ENCODE measurements around the gene ZNF329. TPM values are rescaled to one million over a fixed set of nuclear protein-coding genes. Genes with fewer than 3 reads are reported as not detected.

The ZNF329 gene
- total RNA-seq, 1 experiment from 2014 or later = 10.6 TPM

- Histone ChIP-seq H3K36me3 (ENCODE audit: low read depth) (peaks cover 15% of the 10 kb centered on the region; the same call in 1 of the 2 replicates), H3K4me3 (no peak overlapping the region), H4K20me1 (ENCODE audit: insufficient read depth) (no peaks in the 10 kb centered on the region), H2AFZ (no peak overlapping the region), H3K4me2 (no peak overlapping the region), H3K27me3 (ENCODE audit: insufficient read depth, low read depth) (no peaks in the 10 kb centered on the region), H3K9me2 (ENCODE audit: insufficient read depth) (no peaks in the 10 kb centered on the region), H3K79me2 (ENCODE audit: low read depth) (peaks cover 13% of the 10 kb centered on the region), H3K9me3 (ENCODE audit: insufficient read depth, low read depth) (peaks cover 50% of the 10 kb centered on the region), H3F3A (ENCODE audit: insufficient read depth, low read depth) (no peaks in the 10 kb centered on the region), H3K27ac (no peak overlapping the region), H3K4me1 (replicated peaks; ENCODE audit: insufficient read depth) (no peaks in the 10 kb centered on the region)
- POLR2A ChIA-PET (ENCODE audit: unreplicated experiment) = no interaction called here
- CTCF ChIA-PET = no interaction called here
- BruUV-seq (replicated peaks) = no TSS peak
- intact Hi-C loops (cut with micrococcal nuclease; ENCODE audit: unreplicated experiment) = no loop called here
- no peak for DNase-seq
- TF ChIP-seq, protein P1, sequence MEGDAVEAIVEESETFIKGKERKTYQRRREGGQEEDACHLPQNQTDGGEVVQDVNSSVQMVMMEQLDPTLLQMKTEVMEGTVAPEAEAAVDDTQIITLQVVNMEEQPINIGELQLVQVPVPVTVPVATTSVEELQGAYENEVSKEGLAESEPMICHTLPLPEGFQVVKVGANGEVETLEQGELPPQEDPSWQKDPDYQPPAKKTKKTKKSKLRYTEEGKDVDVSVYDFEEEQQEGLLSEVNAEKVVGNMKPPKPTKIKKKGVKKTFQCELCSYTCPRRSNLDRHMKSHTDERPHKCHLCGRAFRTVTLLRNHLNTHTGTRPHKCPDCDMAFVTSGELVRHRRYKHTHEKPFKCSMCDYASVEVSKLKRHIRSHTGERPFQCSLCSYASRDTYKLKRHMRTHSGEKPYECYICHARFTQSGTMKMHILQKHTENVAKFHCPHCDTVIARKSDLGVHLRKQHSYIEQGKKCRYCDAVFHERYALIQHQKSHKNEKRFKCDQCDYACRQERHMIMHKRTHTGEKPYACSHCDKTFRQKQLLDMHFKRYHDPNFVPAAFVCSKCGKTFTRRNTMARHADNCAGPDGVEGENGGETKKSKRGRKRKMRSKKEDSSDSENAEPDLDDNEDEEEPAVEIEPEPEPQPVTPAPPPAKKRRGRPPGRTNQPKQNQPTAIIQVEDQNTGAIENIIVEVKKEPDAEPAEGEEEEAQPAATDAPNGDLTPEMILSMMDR (conservative IDR thresholded peaks at IDR 0.05) = no peak
- no peak for TF ChIP-seq EZH2 (IDR thresholded peaks at IDR 0.05; ENCODE audit: low read depth)
These were observed 55.3 kb downstream of the ZNF329 start for GRCh38 chr19:58095328-58095727.

DNA sequence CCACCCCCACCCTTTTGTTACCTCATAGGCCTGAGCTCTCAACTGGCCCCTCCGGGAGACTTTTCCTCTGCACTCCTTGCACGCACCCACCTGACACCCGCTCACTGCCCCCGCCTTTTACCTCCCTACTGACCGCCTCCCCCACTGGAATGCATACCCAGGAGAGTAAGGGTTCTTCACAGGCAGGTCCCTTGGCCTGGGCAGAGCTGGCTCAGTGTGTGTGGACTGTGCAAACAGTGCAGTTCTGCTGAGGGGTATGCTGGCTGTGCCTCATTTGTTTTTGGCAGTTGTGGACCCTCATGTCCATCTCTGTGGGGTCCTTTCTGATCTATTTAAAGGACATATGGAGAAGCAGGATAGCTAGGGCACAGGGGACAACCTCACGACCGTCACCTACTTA, 57.5 kb downstream of the ZNF329 start:
- H3K4me2 ChIP-seq = no peak overlapping the region
- CTCF ChIA-PET = no interaction called here
- H3K27ac ChIP-seq = no peak overlapping the region

DNA sequence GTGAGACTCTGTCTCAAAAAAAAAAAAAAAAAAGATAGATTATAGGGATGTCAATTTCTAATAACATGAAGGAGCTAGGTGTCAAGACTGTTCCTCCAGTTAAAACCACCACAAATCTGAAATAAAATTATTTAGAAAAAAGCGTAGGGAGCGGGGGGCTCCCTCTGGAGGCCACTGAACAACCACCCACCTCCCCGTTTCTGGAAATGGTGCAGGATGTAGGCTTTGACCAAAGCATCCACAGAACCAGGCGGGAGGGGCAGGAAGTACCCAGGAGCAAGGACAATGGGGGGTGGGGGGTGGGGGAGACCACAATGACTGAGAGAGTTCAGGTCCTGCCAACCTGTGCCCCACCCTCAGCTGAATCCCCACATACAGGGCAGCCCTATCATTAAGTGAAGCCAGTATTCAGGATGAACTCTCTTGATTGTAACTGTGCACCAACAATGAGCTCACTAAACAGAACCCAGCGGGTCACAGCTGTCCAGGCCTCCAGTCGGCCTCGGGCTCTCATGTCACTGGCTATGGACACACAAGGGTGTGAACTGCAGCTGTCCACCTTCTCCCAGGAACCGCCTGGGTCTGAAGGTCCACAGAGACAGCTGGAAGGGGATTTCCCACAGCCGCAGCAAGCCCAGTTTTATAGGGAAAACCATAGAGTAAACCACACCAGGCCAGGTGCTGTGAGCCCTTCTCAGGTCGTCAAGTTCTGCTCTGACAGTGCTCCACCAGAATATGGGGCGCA, 59.2 kb downstream of the ZNF329 start:
- ChIA-PET POLR2A (ENCODE audit: unreplicated experiment) (no interaction called here), CTCF (no interaction called here)
- Histone ChIP-seq H3K9me2 (ENCODE audit: insufficient read depth) (no peaks in the 10 kb centered on the region), H3K27ac (no peak overlapping the region), H3K4me3 (no peak overlapping the region), H3K4me2 (no peak overlapping the region), H3K79me2 (ENCODE audit: low read depth) (0 out of 2 replicates have a peak, but pooled peaks cover 4% of the 10 kb centered on the region), H3K36me3 (ENCODE audit: low read depth) (peaks cover 9% of the 10 kb centered on the region; the same call in 1 of the 2 replicates), H3F3A (ENCODE audit: insufficient read depth, low read depth) (no peaks in the 10 kb centered on the region), H4K20me1 (ENCODE audit: insufficient read depth) (no peaks in the 10 kb centered on the region), H2AFZ (no peak overlapping the region), H3K27me3 (ENCODE audit: insufficient read depth, low read depth) (no peaks in the 10 kb centered on the region), H3K9me3 (ENCODE audit: insufficient read depth, low read depth) (peaks cover 42% of the 10 kb centered on the region), H3K4me1 (replicated peaks; ENCODE audit: insufficient read depth) (no peaks in the 10 kb centered on the region)
- TF ChIP-seq, protein P1 (conservative IDR thresholded peaks at IDR 0.05) = no peak
- no peak for TF ChIP-seq EZH2 (IDR thresholded peaks at IDR 0.05; ENCODE audit: low read depth)
- no TSS peak for BruUV-seq (replicated peaks)
- intact Hi-C loops (cut with micrococcal nuclease; ENCODE audit: unreplicated experiment) = no loop called here
- DNase-seq = no peak

More for the DNA sequence above, 57.5 kb downstream of the ZNF329 start:
- H2AFZ ChIP-seq = no peak overlapping the region
- no peaks in the 10 kb centered on the region for H3K4me1 ChIP-seq (replicated peaks; ENCODE audit: insufficient read depth)
- no peak overlapping the region for H3K4me3 ChIP-seq
- H3F3A ChIP-seq (ENCODE audit: insufficient read depth, low read depth) = no peaks in the 10 kb centered on the region
- no peaks in the 10 kb centered on the region for H4K20me1 ChIP-seq (ENCODE audit: insufficient read depth)
- peaks cover 15% of the 10 kb centered on the region; the same call in 1 of the 2 replicates for H3K36me3 ChIP-seq (ENCODE audit: low read depth)
- no peaks in the 10 kb centered on the region for H3K9me2 ChIP-seq (ENCODE audit: insufficient read depth)
- intact Hi-C loops (cut with micrococcal nuclease; ENCODE audit: unreplicated experiment) = no loop called here
- DNase-seq = no peak
- peaks cover 41% of the 10 kb centered on the region for H3K9me3 ChIP-seq (ENCODE audit: insufficient read depth, low read depth)
- TF ChIP-seq, protein P1 (conservative IDR thresholded peaks at IDR 0.05) = no peak
- no peak for TF ChIP-seq EZH2 (IDR thresholded peaks at IDR 0.05; ENCODE audit: low read depth)
- H3K79me2 ChIP-seq (ENCODE audit: low read depth) = peaks cover 13% of the 10 kb centered on the region
- POLR2A ChIA-PET (ENCODE audit: unreplicated experiment) = no interaction called here
- no peaks in the 10 kb centered on the region for H3K27me3 ChIP-seq (ENCODE audit: insufficient read depth, low read depth)
- no TSS peak for BruUV-seq (replicated peaks)
